Smooth muscle cell (in vitro differentiated cells): ENCODE data around the gene SLAIN1. TPM values are rescaled to one million over a fixed set of nuclear protein-coding genes. Genes with fewer than 3 reads are reported as not detected.

Experiments used
- DNase-seq: peaks from one replicate; lab custom pipeline; 2025; ENCODE audit not compliant: unreplicated experiment; lab: John Stamatoyannopoulos, UW
- H2AFZ ChIP-seq: fragments of 200-600 bp; sonication (generic); 2 replicates; pipeline ENCODE4 v1.6.0; 2016; ENCODE audit warnings: antibody characterized with exemption, low read depth, mild to moderate bottlenecking
- H3F3A ChIP-seq: fragments of 200-600 bp; sonication (generic); 2 replicates; pipeline ENCODE4 v1.6.0; 2017; ENCODE audit warnings: antibody characterized with exemption, low read depth
- H3K27ac ChIP-seq: fragments of 200-600 bp; sonication (generic); 2 replicates; pipeline ENCODE4 v1.5.1; 2016; ENCODE audit warnings: low read depth, mild to moderate bottlenecking
- H3K27me3 ChIP-seq: fragments of 200-600 bp; sonication (generic); 2 replicates; pipeline ENCODE4 v1.6.1; 2016; ENCODE audit warnings: low read depth, mild to moderate bottlenecking
- H3K36me3 ChIP-seq: fragments of 200-600 bp; sonication (generic); 2 replicates; pipeline ENCODE4 v1.5.1; 2016; ENCODE audit warnings: low read depth
- H3K4me1 ChIP-seq: fragments of 200-600 bp; sonication (generic); 2 replicates; pipeline ENCODE4 v1.5.1; 2016; ENCODE audit warnings: low read depth
- H3K4me2 ChIP-seq: fragments of 200-600 bp; sonication (generic); 2 replicates; pipeline ENCODE4 v1.6.0; 2016; ENCODE audit warnings: mild to moderate bottlenecking
- H3K4me3 ChIP-seq: fragments of 200-600 bp; sonication (generic); 2 replicates; pipeline ENCODE4 v1.5.1; 2016; ENCODE audit warnings: mild to moderate bottlenecking
- H3K79me2 ChIP-seq: fragments of 200-600 bp; sonication (generic); 2 replicates; pipeline ENCODE4 v1.6.0; 2016; ENCODE audit warnings: low read depth, mild to moderate bottlenecking
- H3K9ac ChIP-seq: fragments of 200-600 bp; sonication (generic); 2 replicates; pipeline ENCODE4 v1.6.0; 2016; ENCODE audit warnings: low read depth
- H3K9me3 ChIP-seq: fragments of 200-600 bp; sonication (generic); replicated peaks from 2 replicates; pipeline ENCODE4 v1.5.1; 2016; ENCODE audit warnings: low read depth
- H4K20me1 ChIP-seq: fragments of 200-600 bp; sonication (generic); 2 replicates; pipeline ENCODE4 v1.6.0; 2016; ENCODE audit warnings: low read depth
- CTCF ChIP-seq: fragments of 200-600 bp; sonication (generic); IDR thresholded peaks from 2 replicates; pipeline ENCODE4 v1.5.1; 2017; ENCODE audit warnings: borderline replicate concordance, mild to moderate bottlenecking, antibody characterized with exemption; ENCODE audit not compliant: insufficient read depth, poor library complexity, severe bottlenecking
- WGBS: methylation state at CpG from one replicate; pipeline ENCODE4 v1.1.7; 2016; ENCODE audit warnings: low lambda C conversion rate; 5-methylcytosine and 5-hydroxymethylcytosine counted together
- polyA plus RNA-seq: library from polyadenylated mRNA; unstranded; fragments of >200 nt; fragmentation: Nextera tagmentation; extraction: Ambion mirVana; gene quantifications from 2 replicates; pipeline ENCODE4 v1.2.1, GENCODE V29; 2016
- total RNA-seq: library from RNA; depleted of rRNA; stranded (reverse); fragments of >200 nt; gene quantifications from 2 replicates; pipeline ENCODE4 v1.2.3, GENCODE V29; 2014

Gene SLAIN1
- total and polyA plus RNA-seq, 2 experiments from 2014 or later = 0.18 TPM; not detected in 1

- Histone ChIP-seq H3K9ac (no peak overlapping the region), H3K4me3 (no peak overlapping the region), H3F3A (no peaks in the 10 kb centered on the region), H3K4me1 (no peaks in the 10 kb centered on the region), H3K27ac (no peak overlapping the region), H4K20me1 (no peaks in the 10 kb centered on the region), H3K27me3 (no peaks in the 10 kb centered on the region), H3K9me3 (no peaks in the 10 kb centered on the region), H3K4me2 (no peak overlapping the region), H3K36me3 (no peaks in the 10 kb centered on the region), H3K79me2 (no peaks in the 10 kb centered on the region), H2AFZ (no peak overlapping the region)
- 59% methylated on average over 4 of the region's 4 CpGs for whole genome bisulfite sequencing
- DNase-seq = no peak
- TF ChIP-seq CTCF = no peak
These were observed 79.2 kb downstream of the SLAIN1 start for GRCh38 chr13:77776704-77777103.

- no peak for DNase-seq
These were observed 82.2 kb downstream of the SLAIN1 start for GRCh38 chr13:77779552-77780272.

GRCh38 chr13:77781808-77782207, 84.3 kb downstream of the SLAIN1 start:
- Histone ChIP-seq H3K36me3 (no peaks in the 10 kb centered on the region), H3K27me3 (no peaks in the 10 kb centered on the region), H4K20me1 (no peaks in the 10 kb centered on the region), H2AFZ (peak overlapping the region; percentile 10), H3K79me2 (no peaks in the 10 kb centered on the region), H3K9ac (no peak overlapping the region), H3K9me3 (no peaks in the 10 kb centered on the region), H3K4me1 (peaks cover 7% of the 10 kb centered on the region), H3K4me2 (no peak overlapping the region), H3F3A (no peaks in the 10 kb centered on the region), H3K27ac (no peak overlapping the region), H3K4me3 (no peak overlapping the region)
- no peak for DNase-seq
- no peak for TF ChIP-seq CTCF

More at GRCh38 chr13:77779552-77780272, 82.2 kb downstream of the SLAIN1 start:
- TF ChIP-seq CTCF = peak; percentile 86
- Histone ChIP-seq H3K9ac (no peak overlapping the region), H3K4me1 (peaks cover 7% of the 10 kb centered on the region), H3K27me3 (no peaks in the 10 kb centered on the region), H3K9me3 (no peaks in the 10 kb centered on the region), H3K4me2 (peak overlapping the region; percentile 20), H3K79me2 (no peaks in the 10 kb centered on the region), H3K27ac (no peak overlapping the region), H3K4me3 (no peak overlapping the region), H4K20me1 (no peaks in the 10 kb centered on the region), H2AFZ (peak overlapping the region; percentile 9), H3F3A (no peaks in the 10 kb centered on the region), H3K36me3 (no peaks in the 10 kb centered on the region)
- WGBS = 37% methylated on average over 3 of the region's 3 CpGs

GRCh38 chr13:77784515-77784914, 87.0 kb downstream of the SLAIN1 start:
- peaks cover 7% of the 10 kb centered on the region for H3K4me1 ChIP-seq
- no peak overlapping the region for H2AFZ ChIP-seq
- H3K79me2 ChIP-seq = no peaks in the 10 kb centered on the region
- no peak overlapping the region for H3K9ac ChIP-seq
- no peak overlapping the region for H3K27ac ChIP-seq
- no peak overlapping the region for H3K4me2 ChIP-seq
- DNase-seq = no peak
- H3K4me3 ChIP-seq = no peak overlapping the region
- H4K20me1 ChIP-seq = no peaks in the 10 kb centered on the region
- no peak for TF ChIP-seq CTCF
- no peaks in the 10 kb centered on the region for H3K27me3 ChIP-seq
- H3F3A ChIP-seq = no peaks in the 10 kb centered on the region
- WGBS = 34% methylated on average over 5 of the region's 5 CpGs
- no peaks in the 10 kb centered on the region for H3K36me3 ChIP-seq
- no peaks in the 10 kb centered on the region for H3K9me3 ChIP-seq
